Fibroblast of lung (primary cell): ENCODE results near the gene PCDHGB5. TPM values are rescaled to one million over a fixed set of nuclear protein-coding genes. Genes with fewer than 3 reads are reported as not detected.
"Not testable (repeated sequence)": the region's sequence is repeated elsewhere in the genome, so short reads cannot be mapped to it uniquely, and the experiment has no call there.

Experiments
- DNase-seq, 2 donors: peaks; one replicate each; pipeline versions ENCODE4 v3.0.0 to v3.0.0-alpha.2; 2010; ENCODE audit warnings: low read depth in 2 of 2
- H2AFZ ChIP-seq: 2 replicates; pipeline ENCODE4 v1.5.1; 2012; ENCODE audit warnings: low read length, control low read depth, inconsistent platforms
- H3K27ac ChIP-seq: 2 replicates; pipeline ENCODE4 v1.5.1; 2011; ENCODE audit warnings: low read length, control low read depth; ENCODE audit not compliant: insufficient read depth
- H3K27me3 ChIP-seq: 2 replicates; pipeline ENCODE4 v1.5.1; 2011; ENCODE audit warnings: mild to moderate bottlenecking, low read length; ENCODE audit not compliant: control insufficient read depth, insufficient read depth
- H3K36me3 ChIP-seq: 2 replicates; pipeline ENCODE4 v1.5.1; 2011; ENCODE audit warnings: low read length; ENCODE audit not compliant: control insufficient read depth, insufficient read depth
- H3K4me1 ChIP-seq: 2 replicates; pipeline ENCODE4 v1.5.1; 2011; ENCODE audit warnings: low read length; ENCODE audit not compliant: control insufficient read depth, insufficient read depth; ENCODE audit errors: extremely low read depth
- H3K4me2 ChIP-seq: 2 replicates; pipeline ENCODE4 v1.5.1; 2011; ENCODE audit warnings: low read length, control low read depth; ENCODE audit not compliant: insufficient read depth; ENCODE audit errors: extremely low read depth
- H3K4me3 ChIP-seq, 4 experiments: fragments of 200-600 bp in 1 of 4; sonication (generic) in 1 of 4; replicated peaks in 1 of 4; 2 replicates each; pipeline ENCODE4 v1.5.1; 2011 to 2016; ENCODE audit warnings: low read length in 4 of 4, low read depth in 3 of 4, mild to moderate bottlenecking in 3 of 4, control low read depth in 2 of 4, inconsistent platforms in 1 of 4, mixed read lengths in 1 of 4; ENCODE audit not compliant: insufficient read depth in 1 of 4; ENCODE audit errors: control extremely low read depth in 1 of 4
- H3K79me2 ChIP-seq: 2 replicates; pipeline ENCODE4 v1.5.1; 2012; ENCODE audit warnings: mild to moderate bottlenecking, low read length, inconsistent platforms; ENCODE audit not compliant: control insufficient read depth, insufficient read depth
- H3K9ac ChIP-seq: 2 replicates; pipeline ENCODE4 v1.5.1; 2011; ENCODE audit warnings: mild to moderate bottlenecking, low read length, control low read depth; ENCODE audit not compliant: insufficient read depth
- H3K9me3 ChIP-seq: 2 replicates; pipeline ENCODE4 v1.5.1; 2012; ENCODE audit warnings: low read depth, low read length; ENCODE audit not compliant: control insufficient read depth, insufficient read depth
- H4K20me1 ChIP-seq: 2 replicates; pipeline ENCODE4 v1.5.1; 2011; ENCODE audit warnings: low read length; ENCODE audit not compliant: control insufficient read depth, insufficient read depth; ENCODE audit errors: extremely low read depth
- EZH2 ChIP-seq: IDR thresholded peaks from 2 replicates; pipeline ENCODE4 v1.5.1; 2012; ENCODE audit warnings: low read length, control low read depth, mild to moderate bottlenecking; ENCODE audit errors: missing control alignments
- polyA plus RNA-seq, 2 donors: library from polyadenylated mRNA; depleted of rRNA in 1 of 2; stranded (reverse) in 1 of 2; unstranded in 1 of 2; fragments of >200 nt; gene quantifications; 2 replicates each; pipeline ENCODE4 v1.2.1, GENCODE V29; 2011 to 2012; ENCODE audit warnings: missing spikeins in 1 of 2
- total RNA-seq: library from RNA; depleted of rRNA; stranded (reverse); fragments of >200 nt; gene quantifications from 2 replicates; pipeline ENCODE4 v1.2.1, GENCODE V29; 2014
- TF ChIP-seq, protein P1 (sequence below), 2 donors: IDR thresholded peaks in 1 of 2; conservative IDR thresholded peaks in 1 of 2; 1 replicate in 1 of 2; 2 replicates in 1 of 2; pipeline ENCODE4 v1.5.1; 2011 to 2012; ENCODE audit warnings: low read length in 2 of 2, control low read depth in 1 of 2, inconsistent platforms in 1 of 2, low read depth in 1 of 2, mild to moderate bottlenecking in 1 of 2

Gene PCDHGB5
- total and polyA plus RNA-seq, 2 donors (not counting 1 experiment from before 2014, with no cell fraction given) = 19.6 to 21.5 TPM

DNA sequence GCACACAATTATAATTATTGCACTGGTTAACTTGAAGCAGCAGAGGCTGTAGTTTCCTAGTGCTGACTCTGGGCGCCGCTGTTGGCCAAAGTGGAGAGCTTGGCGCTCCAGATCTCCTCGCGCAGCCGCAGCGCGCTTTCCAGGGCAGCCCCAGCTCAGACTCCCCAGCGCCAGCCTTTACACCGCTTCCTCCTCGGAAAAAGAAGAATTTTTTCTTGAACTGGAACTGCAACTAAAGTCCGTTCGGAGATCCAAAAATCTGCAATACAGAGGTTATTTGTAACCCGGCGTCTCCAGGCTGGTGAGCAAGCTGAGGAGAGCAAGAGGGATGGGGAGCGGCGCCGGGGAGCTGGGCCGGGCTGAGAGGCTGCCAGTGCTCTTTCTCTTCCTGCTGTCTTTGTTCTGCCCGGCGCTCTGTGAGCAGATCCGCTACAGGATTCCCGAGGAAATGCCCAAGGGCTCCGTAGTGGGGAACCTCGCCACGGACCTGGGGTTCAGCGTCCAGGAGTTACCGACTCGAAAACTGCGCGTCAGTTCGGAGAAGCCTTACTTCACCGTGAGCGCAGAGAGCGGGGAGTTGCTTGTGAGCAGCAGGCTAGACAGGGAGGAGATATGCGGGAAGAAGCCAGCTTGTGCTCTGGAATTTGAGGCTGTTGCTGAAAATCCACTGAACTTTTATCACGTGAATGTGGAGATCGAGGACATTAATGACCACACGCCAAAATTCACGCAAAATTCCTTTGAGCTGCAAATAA is 10.0 kb upstream of the PCDHGB5 start, which contains the start of gene PCDHGB4:
PCDHGB4 (plus strand) TSS at position 142 of the 755 bp plus-strand sequence; CDS start at position 329, 187 bp downstream.
- DNase-seq = peak; percentile 46 to 56
- H2AFZ ChIP-seq, H3K27me3 ChIP-seq, H3K9ac ChIP-seq, H3K36me3 ChIP-seq, H3K27ac ChIP-seq, H3K79me2 ChIP-seq, H4K20me1 ChIP-seq, H3K9me3 ChIP-seq, H3K4me2 ChIP-seq, H3K4me1 ChIP-seq: not testable (repeated sequence)
- peak within 1 kb of the TSS in 2 of 4 experiments; percentile 45 to 53 for H3K4me3 ChIP-seq
- TF ChIP-seq, protein P1, sequence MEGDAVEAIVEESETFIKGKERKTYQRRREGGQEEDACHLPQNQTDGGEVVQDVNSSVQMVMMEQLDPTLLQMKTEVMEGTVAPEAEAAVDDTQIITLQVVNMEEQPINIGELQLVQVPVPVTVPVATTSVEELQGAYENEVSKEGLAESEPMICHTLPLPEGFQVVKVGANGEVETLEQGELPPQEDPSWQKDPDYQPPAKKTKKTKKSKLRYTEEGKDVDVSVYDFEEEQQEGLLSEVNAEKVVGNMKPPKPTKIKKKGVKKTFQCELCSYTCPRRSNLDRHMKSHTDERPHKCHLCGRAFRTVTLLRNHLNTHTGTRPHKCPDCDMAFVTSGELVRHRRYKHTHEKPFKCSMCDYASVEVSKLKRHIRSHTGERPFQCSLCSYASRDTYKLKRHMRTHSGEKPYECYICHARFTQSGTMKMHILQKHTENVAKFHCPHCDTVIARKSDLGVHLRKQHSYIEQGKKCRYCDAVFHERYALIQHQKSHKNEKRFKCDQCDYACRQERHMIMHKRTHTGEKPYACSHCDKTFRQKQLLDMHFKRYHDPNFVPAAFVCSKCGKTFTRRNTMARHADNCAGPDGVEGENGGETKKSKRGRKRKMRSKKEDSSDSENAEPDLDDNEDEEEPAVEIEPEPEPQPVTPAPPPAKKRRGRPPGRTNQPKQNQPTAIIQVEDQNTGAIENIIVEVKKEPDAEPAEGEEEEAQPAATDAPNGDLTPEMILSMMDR (conservative IDR thresholded peaks at IDR 0.05 in 1 of 2, IDR thresholded peaks at IDR 0.05 in 1 of 2; ENCODE audit: low read depth in 1 of 2, low read length in 2 of 2) = peak; percentile 37 to 53

DNA sequence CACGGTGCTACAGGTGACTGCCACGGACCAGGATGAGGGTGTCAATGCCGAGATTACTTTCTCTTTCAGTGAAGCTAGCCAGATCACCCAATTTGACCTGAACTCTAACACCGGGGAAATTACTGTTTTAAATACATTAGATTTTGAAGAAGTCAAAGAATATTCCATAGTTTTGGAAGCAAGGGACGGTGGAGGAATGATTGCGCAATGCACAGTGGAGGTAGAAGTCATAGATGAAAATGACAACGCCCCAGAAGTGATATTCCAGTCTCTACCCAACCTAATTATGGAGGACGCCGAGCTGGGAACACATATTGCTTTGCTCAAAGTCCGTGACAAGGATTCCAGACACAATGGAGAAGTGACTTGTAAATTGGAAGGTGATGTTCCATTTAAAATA is 9.1 kb upstream of the PCDHGB5 start:
- Histone ChIP-seq H3K36me3 (no peaks in the 10 kb centered on the region), H3K27ac (no peak overlapping the region), H3K4me3 (no peak overlapping the region), H4K20me1 (no peaks in the 10 kb centered on the region), H3K4me1 (no peaks in the 10 kb centered on the region), H3K79me2 (no peaks in the 10 kb centered on the region), H3K4me2 (no peak overlapping the region), H3K27me3 (no peaks in the 10 kb centered on the region), H3K9ac (no peak overlapping the region), H3K9me3 (peaks cover 5% of the 10 kb centered on the region), H2AFZ (no peak overlapping the region)
- DNase-seq = no peak
- TF ChIP-seq EZH2 = no peak
- TF ChIP-seq, protein P1 (conservative IDR thresholded peaks at IDR 0.05 in 1 of 2, IDR thresholded peaks at IDR 0.05 in 1 of 2; ENCODE audit: low read depth in 1 of 2, low read length in 2 of 2) = no peak

DNA sequence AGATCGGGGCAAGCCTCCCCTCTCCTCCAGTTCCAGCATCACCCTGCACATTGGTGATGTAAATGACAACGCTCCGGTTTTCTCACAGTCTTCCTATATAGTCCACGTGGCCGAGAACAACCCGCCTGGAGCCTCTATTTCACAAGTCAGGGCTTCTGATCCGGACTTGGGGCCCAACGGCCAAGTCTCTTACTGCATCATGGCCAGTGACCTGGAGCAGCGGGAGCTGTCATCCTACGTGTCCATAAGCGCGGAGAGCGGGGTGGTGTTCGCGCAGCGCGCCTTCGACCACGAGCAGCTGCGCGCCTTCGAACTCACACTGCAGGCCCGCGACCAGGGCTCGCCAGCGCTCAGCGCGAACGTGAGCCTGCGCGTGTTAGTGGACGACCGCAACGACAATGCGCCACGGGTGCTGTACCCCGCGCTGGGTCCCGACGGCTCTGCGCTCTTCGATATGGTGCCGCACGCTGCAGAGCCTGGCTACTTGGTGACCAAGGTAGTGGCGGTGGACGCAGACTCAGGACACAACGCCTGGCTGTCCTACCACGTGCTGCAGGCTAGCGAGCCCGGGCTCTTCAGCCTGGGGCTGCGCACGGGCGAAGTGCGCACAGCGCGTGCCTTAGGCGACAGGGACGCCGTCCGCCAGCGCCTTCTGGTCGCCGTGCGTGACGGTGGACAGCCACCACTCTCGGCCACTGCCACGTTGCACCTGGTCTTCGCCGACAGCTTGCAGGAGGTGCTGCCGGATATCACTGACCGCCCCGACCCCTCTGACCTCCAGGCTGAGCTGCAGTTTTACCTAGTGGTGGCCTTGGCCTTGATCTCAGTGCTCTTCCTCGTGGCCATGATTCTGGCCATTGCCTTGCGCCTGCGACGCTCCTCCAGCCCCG is 8.3 kb upstream of the PCDHGB5 start:
- Histone ChIP-seq H3K36me3 (no peaks in the 10 kb centered on the region), H3K4me1 (no peaks in the 10 kb centered on the region), H3K4me3 (no peak overlapping the region), H3K9me3 (peaks cover 6% of the 10 kb centered on the region), H3K4me2 (no peak overlapping the region), H4K20me1 (no peaks in the 10 kb centered on the region), H2AFZ (no peak overlapping the region), H3K79me2 (no peaks in the 10 kb centered on the region), H3K9ac (no peak overlapping the region), H3K27ac (no peak overlapping the region), H3K27me3 (no peaks in the 10 kb centered on the region)
- DNase-seq = no peak
- TF ChIP-seq, protein P1 (conservative IDR thresholded peaks at IDR 0.05 in 1 of 2, IDR thresholded peaks at IDR 0.05 in 1 of 2; ENCODE audit: low read depth in 1 of 2, low read length in 2 of 2) = no peak
- TF ChIP-seq EZH2 = no peak
